NCI-H2171 (cell line): ENCODE results near the gene SAMD4A.

Experiments used
- DNase-seq: peaks from one replicate; lab custom pipeline; 2025; lab: John Stamatoyannopoulos, UW

SAMD4A gene

GRCh38 chr14:54567224-54567638 lies 303 bp downstream of the SAMD4A start:
- DNase-seq: no peak

- no peak for DNase-seq
These were observed 972 bp downstream of the SAMD4A start for GRCh38 chr14:54567639-54568561.

GRCh38 chr14:54568821-54569595 lies 2.1 kb downstream of the SAMD4A start:
- no peak for DNase-seq

- DNase-seq: no peak
These were observed 3.1 kb downstream of the SAMD4A start for GRCh38 chr14:54570047-54570446.

GRCh38 chr14:54570631-54571415 lies 3.9 kb downstream of the SAMD4A start:
- DNase-seq: no peak

- DNase-seq: no peak
These were observed 5.4 kb downstream of the SAMD4A start for GRCh38 chr14:54572316-54572715.

- no peak for DNase-seq
These were observed 7.6 kb downstream of the SAMD4A start for GRCh38 chr14:54574528-54574927.

GRCh38 chr14:54577494-54577893 lies 10.6 kb downstream of the SAMD4A start:
- DNase-seq: no peak

GRCh38 chr14:54577977-54578376 lies 11.0 kb downstream of the SAMD4A start:
- no peak for DNase-seq

GRCh38 chr14:54579621-54580020 lies 12.7 kb downstream of the SAMD4A start:
- DNase-seq: no peak

- no peak for DNase-seq
These were observed 14.0 kb downstream of the SAMD4A start for GRCh38 chr14:54580933-54581332.

- DNase-seq: no peak
These were observed 15.4 kb downstream of the SAMD4A start for GRCh38 chr14:54582334-54582733.

GRCh38 chr14:54584097-54584496 lies 17.2 kb downstream of the SAMD4A start:
- DNase-seq: no peak

- no peak for DNase-seq
These were observed 18.3 kb downstream of the SAMD4A start for GRCh38 chr14:54585214-54585613.

GRCh38 chr14:54589076-54589475 lies 22.1 kb downstream of the SAMD4A start:
- DNase-seq: no peak

- DNase-seq: no peak
These were observed 22.9 kb downstream of the SAMD4A start for GRCh38 chr14:54589843-54590242.

GRCh38 chr14:54590481-54590880 lies 23.6 kb downstream of the SAMD4A start:
- no peak for DNase-seq

- DNase-seq: no peak
These were observed 24.5 kb downstream of the SAMD4A start for GRCh38 chr14:54591461-54591860.

- DNase-seq: no peak
These were observed 24.9 kb downstream of the SAMD4A start for GRCh38 chr14:54591866-54592265.

GRCh38 chr14:54593860-54594259 lies 26.9 kb downstream of the SAMD4A start:
- DNase-seq: no peak

GRCh38 chr14:54594537-54594936 lies 27.6 kb downstream of the SAMD4A start:
- no peak for DNase-seq

GRCh38 chr14:54597795-54598443 lies 31.0 kb downstream of the SAMD4A start:
- DNase-seq: no peak
